ENCODE results near the gene CACNB2.

Gene CACNB2

DNA sequence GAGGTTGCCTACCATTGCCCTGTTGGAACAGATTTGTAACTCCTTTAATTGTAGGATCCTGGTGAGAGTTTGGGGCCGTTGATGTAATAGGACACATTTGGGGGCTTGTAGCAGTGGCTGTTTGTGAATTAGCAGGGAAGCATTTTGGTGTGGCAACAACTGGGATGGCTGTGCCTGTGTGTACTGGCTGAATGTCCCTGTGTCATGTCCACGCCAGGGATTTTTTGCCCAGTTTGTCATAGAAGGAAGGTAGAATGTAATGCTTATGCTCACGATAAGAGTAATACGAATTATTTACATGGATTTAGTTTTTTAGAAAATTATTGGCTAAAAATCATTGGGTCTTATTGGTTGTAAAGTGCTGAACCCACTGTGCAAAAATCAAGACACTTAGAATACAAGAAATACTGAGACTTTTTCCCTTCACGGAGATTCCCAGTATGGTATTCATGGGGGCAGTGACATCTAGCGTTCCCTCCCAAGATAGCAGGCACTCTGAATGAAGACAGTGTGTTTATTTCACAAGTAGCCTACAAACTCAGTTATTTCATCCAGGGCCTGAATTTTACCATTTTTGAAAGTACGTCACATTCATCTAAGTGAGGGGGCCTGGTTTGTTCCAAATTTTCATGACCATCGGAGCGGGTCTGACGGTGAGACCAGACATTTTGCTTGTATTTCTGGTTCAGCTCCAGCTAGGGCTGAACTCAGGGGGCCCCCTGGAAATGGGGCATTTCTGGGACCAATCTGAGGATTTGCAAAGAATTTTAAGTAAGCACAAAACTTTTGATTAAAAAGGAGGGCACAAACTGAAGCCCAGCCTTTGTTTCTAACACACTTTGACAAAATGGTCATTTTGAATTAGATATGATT is 74.7 kb downstream of the CACNB2 start:
- peak in 1 of 2 experiments; percentile 1 for DNase-seq (ENCODE audit: low read depth in 1 of 2, low spot score in 1 of 2)
- TF ChIP-seq SPI1 (IDR thresholded peaks at IDR 0.05; ENCODE audit: borderline replicate concordance, low read depth) (no peak), POLR2AphosphoS5 (IDR thresholded peaks at IDR 0.05; ENCODE audit: low read depth) (no peak)
- TF ChIP-seq, protein P1, sequence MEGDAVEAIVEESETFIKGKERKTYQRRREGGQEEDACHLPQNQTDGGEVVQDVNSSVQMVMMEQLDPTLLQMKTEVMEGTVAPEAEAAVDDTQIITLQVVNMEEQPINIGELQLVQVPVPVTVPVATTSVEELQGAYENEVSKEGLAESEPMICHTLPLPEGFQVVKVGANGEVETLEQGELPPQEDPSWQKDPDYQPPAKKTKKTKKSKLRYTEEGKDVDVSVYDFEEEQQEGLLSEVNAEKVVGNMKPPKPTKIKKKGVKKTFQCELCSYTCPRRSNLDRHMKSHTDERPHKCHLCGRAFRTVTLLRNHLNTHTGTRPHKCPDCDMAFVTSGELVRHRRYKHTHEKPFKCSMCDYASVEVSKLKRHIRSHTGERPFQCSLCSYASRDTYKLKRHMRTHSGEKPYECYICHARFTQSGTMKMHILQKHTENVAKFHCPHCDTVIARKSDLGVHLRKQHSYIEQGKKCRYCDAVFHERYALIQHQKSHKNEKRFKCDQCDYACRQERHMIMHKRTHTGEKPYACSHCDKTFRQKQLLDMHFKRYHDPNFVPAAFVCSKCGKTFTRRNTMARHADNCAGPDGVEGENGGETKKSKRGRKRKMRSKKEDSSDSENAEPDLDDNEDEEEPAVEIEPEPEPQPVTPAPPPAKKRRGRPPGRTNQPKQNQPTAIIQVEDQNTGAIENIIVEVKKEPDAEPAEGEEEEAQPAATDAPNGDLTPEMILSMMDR (IDR thresholded peaks at IDR 0.05; ENCODE audit: insufficient read depth, low read length), result peak; percentile 9
- Histone ChIP-seq H3K27ac (replicated peaks) (no peak overlapping the region), H3K27me3 (ENCODE audit: insufficient read depth, poor library complexity, severe bottlenecking) (no peaks in the 10 kb centered on the region), H3K4me3 (replicated peaks; ENCODE audit: insufficient read depth, low read length) (no peak overlapping the region)

DNA sequence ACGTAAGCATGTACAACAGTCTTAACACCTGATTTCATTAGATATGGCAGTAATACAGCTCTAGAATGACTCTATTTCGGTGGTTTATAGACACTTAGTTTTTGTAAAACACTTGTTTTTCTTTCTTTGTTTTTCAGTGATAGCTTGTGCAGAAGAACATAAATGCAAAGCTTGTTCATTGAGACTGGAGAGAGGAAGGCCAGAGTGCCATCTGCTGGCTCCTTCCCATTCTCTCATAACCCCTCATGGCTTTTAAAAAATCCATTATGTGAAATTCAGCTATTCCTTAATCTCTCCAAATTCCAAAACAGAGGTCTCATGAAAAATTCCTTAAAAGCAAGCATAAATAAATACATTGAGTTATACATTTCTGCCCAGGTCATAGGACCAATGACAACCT is 76.3 kb downstream of the CACNB2 start:
- DNase-seq (ENCODE audit: low read depth in 1 of 2, low spot score in 1 of 2), result no peak
- Histone ChIP-seq H3K27ac (replicated peaks) (no peak overlapping the region), H3K4me3 (replicated peaks; ENCODE audit: insufficient read depth, low read length) (no peak overlapping the region), H3K27me3 (ENCODE audit: insufficient read depth, poor library complexity, severe bottlenecking) (no peaks in the 10 kb centered on the region)
- TF ChIP-seq, protein P1 (IDR thresholded peaks at IDR 0.05; ENCODE audit: insufficient read depth, low read length), result no peak
- TF ChIP-seq GABPA (IDR thresholded peaks at IDR 0.05; ENCODE audit: low read depth), result no peak
- no peak for TF ChIP-seq POLR2AphosphoS5 (IDR thresholded peaks at IDR 0.05; ENCODE audit: low read depth)
- TF ChIP-seq SPI1 (IDR thresholded peaks at IDR 0.05; ENCODE audit: borderline replicate concordance, low read depth), result no peak
- TF ChIP-seq, protein P2, sequence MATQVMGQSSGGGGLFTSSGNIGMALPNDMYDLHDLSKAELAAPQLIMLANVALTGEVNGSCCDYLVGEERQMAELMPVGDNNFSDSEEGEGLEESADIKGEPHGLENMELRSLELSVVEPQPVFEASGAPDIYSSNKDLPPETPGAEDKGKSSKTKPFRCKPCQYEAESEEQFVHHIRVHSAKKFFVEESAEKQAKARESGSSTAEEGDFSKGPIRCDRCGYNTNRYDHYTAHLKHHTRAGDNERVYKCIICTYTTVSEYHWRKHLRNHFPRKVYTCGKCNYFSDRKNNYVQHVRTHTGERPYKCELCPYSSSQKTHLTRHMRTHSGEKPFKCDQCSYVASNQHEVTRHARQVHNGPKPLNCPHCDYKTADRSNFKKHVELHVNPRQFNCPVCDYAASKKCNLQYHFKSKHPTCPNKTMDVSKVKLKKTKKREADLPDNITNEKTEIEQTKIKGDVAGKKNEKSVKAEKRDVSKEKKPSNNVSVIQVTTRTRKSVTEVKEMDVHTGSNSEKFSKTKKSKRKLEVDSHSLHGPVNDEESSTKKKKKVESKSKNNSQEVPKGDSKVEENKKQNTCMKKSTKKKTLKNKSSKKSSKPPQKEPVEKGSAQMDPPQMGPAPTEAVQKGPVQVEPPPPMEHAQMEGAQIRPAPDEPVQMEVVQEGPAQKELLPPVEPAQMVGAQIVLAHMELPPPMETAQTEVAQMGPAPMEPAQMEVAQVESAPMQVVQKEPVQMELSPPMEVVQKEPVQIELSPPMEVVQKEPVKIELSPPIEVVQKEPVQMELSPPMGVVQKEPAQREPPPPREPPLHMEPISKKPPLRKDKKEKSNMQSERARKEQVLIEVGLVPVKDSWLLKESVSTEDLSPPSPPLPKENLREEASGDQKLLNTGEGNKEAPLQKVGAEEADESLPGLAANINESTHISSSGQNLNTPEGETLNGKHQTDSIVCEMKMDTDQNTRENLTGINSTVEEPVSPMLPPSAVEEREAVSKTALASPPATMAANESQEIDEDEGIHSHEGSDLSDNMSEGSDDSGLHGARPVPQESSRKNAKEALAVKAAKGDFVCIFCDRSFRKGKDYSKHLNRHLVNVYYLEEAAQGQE (IDR thresholded peaks at IDR 0.05; ENCODE audit: insufficient replicate concordance, low read depth), result no peak

DNA sequence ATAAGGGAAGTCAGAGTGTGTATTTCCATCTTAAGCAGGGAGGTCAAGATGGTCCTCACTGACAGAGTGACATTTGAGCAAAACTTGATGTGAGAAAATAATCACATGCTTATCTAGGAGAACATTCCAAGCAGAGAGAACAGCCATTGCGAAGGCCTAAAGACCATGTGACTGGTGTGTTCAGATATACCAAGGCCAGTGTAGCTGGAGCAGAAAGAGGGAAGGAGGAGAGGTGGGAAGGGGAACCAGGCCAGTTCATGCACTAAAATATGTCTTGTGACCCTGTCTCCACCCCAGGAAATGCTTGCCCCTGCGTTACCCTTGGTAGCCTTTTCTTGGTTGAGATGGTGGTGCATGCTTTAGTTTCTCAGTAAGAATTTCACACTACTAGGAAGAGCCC is 77.4 kb downstream of the CACNB2 start:
- TF ChIP-seq GABPA (IDR thresholded peaks at IDR 0.05; ENCODE audit: low read depth) (no peak), SPI1 (IDR thresholded peaks at IDR 0.05; ENCODE audit: borderline replicate concordance, low read depth) (no peak), POLR2AphosphoS5 (IDR thresholded peaks at IDR 0.05; ENCODE audit: low read depth) (no peak)
- TF ChIP-seq, protein P2 (IDR thresholded peaks at IDR 0.05; ENCODE audit: insufficient replicate concordance, low read depth), result no peak
- TF ChIP-seq, protein P1 (IDR thresholded peaks at IDR 0.05; ENCODE audit: insufficient read depth, low read length), result no peak
- H3K27me3 ChIP-seq (ENCODE audit: insufficient read depth, poor library complexity, severe bottlenecking), result no peaks in the 10 kb centered on the region
- no peak for DNase-seq (ENCODE audit: low read depth in 1 of 2, low spot score in 1 of 2)
- H3K27ac ChIP-seq (replicated peaks), result no peak overlapping the region
- no peak overlapping the region for H3K4me3 ChIP-seq (replicated peaks; ENCODE audit: insufficient read depth, low read length)

All from HL-60 (cell line).